GM19467 (cell line): Measurements from ENCODE around the gene SIM2.
"Not testable (repeated sequence)": the region's sequence is repeated elsewhere in the genome, so short reads cannot be mapped to it uniquely, and the experiment has no call there.

Source experiments
- ATAC-seq: cut with Tn5 transposase; IDR thresholded peaks from one replicate; pipeline ENCODE4 v1.9.1; 2021; ENCODE audit warnings: mild to moderate bottlenecking, moderate library complexity; ENCODE audit not compliant: unreplicated experiment

SIM2 gene, protein sequence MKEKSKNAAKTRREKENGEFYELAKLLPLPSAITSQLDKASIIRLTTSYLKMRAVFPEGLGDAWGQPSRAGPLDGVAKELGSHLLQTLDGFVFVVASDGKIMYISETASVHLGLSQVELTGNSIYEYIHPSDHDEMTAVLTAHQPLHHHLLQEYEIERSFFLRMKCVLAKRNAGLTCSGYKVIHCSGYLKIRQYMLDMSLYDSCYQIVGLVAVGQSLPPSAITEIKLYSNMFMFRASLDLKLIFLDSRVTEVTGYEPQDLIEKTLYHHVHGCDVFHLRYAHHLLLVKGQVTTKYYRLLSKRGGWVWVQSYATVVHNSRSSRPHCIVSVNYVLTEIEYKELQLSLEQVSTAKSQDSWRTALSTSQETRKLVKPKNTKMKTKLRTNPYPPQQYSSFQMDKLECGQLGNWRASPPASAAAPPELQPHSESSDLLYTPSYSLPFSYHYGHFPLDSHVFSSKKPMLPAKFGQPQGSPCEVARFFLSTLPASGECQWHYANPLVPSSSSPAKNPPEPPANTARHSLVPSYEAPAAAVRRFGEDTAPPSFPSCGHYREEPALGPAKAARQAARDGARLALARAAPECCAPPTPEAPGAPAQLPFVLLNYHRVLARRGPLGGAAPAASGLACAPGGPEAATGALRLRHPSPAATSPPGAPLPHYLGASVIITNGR

GRCh38 chr21:36698981-36699545 is at the start of gene SIM2:
Gene SIM2 (plus strand): TSS chr21:36699115. CDS start chr21:36699747, 632 bp downstream.
- ATAC-seq = no peak

DNA sequence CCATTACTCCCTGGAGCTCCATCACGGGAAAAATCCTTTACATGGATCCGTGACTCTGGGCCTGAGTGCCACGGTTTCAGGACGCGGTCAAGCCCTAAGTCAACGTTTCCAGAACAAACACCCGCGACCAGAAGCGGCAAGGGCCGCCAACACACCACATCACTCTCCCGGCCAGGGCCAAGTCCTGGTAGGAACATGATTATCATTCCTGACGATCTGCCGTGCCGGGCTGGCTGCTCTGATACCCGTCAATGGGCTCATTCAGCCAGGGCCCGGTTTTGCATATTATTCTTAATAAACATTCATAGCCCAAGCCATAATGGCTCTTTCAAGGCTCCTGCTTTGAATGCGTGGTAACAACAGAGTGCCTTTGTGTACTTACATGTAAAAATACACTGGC is 44.6 kb upstream of the SIM2 start:
- ATAC-seq = no peak

DNA sequence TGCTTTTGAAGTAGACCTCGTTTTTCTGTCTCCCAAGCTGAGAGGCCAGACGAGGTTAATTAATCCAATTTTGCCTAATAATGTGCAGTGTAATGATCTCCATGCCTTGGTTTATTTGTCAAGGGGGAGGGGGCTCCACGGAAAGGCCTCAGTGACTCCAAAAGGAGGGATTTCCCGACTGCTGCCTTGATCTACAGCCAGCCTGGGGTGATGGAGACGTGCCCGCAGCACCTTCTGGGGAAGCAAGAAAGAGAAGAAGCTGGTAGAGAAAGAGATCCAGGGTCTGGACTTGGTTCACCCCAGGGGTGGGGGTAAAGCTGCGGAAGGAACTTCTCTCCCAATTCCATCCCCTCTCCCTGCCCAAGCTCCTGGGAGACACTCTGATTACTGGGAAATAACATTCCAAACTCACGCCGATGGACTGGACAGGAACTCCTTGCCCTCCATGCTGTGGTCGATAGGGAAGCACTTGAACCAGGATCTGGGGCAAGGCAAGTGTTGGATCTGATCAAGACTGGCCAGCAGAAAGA is 44.1 kb upstream of the SIM2 start:
- ATAC-seq = no peak

- ATAC-seq = no peak
These were observed 42.8 kb upstream of the SIM2 start for GRCh38 chr21:36656138-36656537.

DNA sequence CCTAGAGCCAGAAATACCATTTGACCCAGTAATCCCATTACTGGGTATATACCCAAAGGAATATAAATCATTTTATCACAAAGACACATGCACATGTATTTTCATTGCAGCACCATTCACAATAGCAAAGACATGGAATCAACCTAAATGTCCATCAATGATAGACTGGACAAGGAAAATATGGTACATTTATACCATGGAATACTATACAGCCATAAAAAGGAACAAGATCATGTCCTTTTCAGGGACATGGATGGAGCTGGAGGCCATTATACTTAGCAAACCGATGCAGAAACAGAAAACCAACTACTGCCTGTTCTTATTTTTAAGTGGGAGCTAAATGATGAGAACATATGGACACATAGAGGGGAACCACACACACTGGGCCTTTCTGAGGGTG is 41.6 kb upstream of the SIM2 start:
- not testable (repeated sequence) for ATAC-seq

GRCh38 chr21:36657999-36658398 is 40.9 kb upstream of the SIM2 start:
- no peak for ATAC-seq

DNA sequence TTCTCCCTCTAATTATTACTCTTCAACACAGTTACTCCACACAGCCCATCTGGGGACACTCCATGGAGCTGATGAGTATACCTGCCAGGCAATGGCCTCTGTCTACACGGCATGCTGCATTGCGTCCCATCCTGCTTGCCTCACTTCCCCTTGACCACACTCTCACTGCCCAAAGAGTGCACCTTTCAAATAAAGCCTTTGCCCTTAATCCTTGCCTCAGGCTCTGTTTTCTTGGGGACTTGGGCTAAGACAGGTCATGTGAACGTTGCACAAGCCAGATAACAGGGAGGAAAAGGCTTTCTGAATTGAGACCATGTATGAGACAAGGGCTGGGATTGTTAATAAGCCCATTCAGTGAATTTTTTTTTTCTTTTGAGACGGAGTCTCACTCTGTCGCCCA is 40.0 kb upstream of the SIM2 start:
- no peak for ATAC-seq

DNA sequence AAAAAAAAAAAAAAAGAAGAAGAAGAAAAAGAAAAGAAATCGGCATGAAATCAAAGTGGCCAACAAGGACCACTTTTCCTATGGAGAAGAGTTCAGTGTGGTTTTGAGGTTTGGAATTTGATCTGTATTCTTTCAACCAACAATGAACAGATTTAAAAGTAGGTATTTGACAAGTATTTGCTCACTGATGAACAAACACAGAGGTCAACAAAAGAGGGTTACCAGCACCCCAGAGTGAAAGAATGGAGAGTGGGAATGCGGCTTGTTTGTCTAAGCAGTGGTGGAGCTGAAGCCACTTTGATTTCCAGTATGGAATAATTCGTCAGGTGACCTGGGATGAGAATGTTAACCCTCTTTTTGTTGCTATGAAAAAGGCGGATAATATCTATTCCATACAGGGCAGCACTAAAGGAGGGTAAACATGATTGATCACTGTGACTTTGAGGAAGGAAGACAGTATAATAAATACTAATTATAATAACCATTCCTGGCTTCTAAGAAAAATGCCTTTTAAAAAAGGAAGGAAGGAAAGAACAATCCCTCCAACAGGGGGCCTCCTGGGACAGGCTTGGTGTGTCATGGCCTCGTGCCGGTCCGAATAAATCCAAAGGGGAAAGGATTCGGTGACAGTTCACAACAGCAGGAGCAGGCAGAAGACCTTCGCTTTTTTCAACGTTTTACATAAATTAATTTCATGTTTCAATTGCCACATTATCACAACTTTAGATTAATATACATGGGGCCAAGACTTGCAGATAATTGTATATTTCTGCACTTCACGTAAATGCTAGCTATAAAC is 37.2 kb upstream of the SIM2 start:
- no peak for ATAC-seq

DNA sequence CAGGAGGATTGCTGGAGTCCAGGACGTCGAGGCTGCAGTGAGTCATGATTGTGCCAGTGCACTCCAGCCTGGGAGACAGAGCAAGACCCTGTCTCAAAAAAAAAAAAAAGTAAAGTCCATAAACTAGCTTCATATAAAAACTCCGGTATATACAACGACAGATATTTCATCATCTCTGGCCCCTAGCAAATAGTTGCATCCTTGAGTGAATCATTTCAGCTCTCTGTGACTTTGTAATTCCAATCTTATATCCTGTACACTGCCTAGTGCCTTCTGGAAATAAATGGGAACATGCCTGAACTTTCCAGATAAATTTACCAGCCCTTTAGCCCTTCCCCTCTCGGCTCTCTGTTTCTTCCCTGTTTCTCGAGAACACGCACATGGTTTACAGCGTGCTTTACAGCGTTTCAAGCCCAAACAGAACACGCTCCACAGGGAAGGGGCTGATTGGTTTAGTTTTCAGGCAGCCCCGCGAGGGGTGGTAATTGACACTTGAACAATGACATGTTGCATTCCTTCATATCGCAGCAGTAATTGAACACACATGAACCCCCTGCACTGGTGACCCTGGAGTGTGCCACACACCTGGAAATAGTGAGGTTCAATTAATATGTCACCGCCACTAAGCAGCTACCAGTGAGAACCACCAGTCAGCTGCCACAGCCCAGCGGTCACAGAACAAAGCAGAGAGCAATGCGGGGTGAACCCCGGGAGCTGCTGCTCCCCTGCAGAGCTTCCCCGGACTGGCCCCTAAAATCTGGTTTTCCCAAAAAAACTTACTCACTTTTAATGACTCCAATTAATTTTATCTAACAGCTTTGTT is 35.7 kb upstream of the SIM2 start:
- ATAC-seq = no peak

- ATAC-seq = no peak
These were observed 34.3 kb upstream of the SIM2 start for GRCh38 chr21:36664662-36664990.

DNA sequence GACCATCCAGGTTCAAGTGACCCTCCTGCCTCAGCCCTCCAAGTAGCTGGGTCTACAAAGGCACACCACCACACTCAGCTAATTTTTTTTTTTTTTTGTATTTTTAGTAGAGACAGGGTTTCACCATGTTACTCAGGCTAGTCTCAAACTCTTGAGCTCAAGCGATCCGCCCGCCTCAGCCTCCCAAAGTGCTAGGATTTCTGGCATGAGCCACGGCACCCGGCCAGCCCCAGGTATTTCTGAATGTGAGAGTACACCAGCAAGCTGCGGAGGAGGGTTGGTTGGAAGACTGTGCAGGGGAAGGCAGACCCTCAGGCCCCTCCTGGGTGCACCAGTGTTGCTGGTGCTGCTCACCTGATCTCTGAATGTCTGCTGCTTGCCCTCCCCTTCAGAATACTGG is 33.1 kb upstream of the SIM2 start:
- ATAC-seq = no peak

DNA sequence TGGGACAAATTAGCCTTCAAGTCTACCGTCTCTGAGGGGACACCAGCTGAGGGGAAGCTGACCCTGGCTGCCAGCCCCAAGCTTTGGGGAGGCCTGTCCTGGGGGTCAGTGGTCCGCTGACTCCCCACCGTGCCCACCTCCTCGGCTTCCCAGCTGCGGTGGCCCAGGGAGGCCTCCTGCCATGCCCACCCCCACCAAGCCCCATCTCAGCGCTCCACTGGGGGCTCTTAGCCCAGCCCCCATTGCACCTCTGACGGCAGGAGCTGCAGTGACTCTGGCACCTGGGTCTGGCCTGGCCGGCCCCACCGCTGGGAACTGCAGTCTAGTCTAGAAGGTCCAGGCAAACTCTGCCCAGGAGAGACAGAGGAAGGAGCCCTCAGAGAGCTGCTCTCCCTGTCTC is 30.2 kb upstream of the SIM2 start:
- no peak for ATAC-seq

DNA sequence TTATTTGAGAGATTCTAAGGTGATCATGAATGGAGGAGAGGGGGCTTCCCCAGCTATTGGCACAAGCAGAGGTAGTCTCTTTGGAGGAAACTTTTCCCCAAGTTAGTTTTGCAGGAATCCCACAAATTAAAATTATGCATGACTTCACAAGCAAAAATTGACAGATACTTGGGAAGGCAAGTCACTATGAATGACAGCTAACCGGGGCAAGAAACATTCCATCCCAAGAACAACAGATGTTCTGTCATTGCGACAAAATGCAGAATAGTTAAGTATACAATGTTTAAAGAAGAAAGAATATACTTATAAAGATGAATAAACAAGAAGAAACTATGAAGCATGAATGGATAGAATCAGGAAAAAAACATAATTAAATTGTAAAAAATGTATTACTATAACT is 27.1 kb upstream of the SIM2 start:
- ATAC-seq = no peak

DNA sequence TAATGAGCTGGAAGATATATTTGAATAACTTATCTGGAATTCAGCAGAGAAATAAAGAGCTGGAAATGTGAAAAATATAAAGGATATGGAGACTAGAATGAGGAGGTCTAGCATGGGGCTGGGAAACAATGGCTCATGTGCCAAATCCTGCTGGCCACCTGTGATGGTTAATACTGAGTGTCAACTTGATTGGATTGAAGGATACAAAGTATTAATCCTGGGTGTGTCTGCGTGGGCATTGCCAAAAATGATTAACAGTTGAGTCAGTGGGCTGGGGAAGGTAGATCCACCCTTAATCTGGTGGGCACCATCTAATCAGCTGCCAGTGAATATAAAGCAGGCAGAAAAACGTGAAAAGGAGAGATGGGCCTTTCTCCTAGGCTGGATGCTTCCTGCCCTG is 26.6 kb upstream of the SIM2 start:
- ATAC-seq = not testable (repeated sequence)

DNA sequence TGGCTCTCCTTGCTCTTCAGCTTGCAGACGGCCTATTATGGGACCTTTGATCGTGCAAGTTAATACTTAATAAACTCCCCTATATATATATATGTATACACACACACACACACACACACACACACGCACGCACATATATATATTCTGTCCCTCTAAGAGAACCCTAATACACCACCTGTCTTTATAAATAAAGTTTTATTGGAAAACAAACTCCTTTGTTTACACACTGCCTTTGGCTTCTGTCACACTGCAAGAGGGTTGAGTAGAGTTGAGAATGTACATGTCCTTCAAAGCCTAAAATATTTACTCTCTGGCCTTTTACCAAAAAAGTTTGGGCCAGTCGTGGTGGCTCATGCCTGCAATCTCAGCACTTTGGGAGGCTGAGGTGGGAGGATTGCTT is 26.2 kb upstream of the SIM2 start:
- ATAC-seq = no peak

- no peak for ATAC-seq
These were observed 22.6 kb upstream of the SIM2 start for GRCh38 chr21:36676039-36676950.

DNA sequence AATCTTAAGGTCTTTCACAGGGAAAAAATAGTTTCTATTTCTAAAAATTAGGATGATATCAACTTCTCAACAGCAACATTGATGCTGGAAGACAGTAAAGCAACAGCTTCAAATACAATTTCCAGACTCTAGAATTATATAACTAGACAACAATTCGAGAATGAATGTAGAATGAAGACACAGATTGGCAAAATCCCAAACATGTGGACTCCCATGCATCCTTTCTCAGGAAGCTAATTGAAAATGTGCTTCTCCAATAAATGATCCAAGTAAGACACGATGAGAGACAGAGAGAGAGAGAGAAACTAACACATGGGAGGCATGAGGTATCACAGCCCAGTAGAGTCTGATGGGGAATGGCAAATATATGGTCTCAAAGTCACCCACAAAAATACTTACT is 21.5 kb upstream of the SIM2 start:
- no peak for ATAC-seq

GRCh38 chr21:36678538-36678937 is 20.4 kb upstream of the SIM2 start:
- ATAC-seq = no peak

DNA sequence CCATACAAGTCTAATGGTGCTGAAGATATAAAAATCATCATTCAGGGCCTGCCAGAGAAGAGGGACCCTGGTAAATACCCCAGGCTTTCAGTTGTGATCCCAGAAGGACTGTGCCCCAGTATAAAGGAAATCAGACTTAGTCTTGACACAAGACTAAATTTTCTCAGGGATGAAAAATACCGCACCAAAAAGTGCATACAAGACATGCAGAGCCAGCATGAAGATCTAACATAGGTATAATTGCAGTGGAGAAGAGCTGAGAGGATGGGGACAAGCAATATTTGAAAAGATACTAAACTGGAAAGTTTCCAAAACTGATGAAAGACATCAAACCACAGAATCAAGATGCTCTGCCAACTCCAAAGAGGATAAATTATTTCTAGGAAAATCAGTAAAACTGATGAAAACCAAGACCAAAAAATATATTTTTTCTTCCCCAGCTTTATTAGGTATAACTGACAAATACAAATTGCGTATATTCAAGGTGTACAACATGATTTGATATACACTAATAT is 17.7 kb upstream of the SIM2 start:
- no peak for ATAC-seq
